WTC11 (cell line): ENCODE data around the gene SIN3A. TPM values are rescaled to one million over a fixed set of nuclear protein-coding genes. Genes with fewer than 3 reads are reported as not detected.

ENCODE experiments used
- ATAC-seq: fragments of 200-7000 bp; cut with Tn5 transposase; 2 replicates; pipeline ENCODE4 v1.10.0; 2021; ENCODE audit warnings: mild to moderate bottlenecking, moderate library complexity
- CTCF ChIA-PET: fragments of 300-600 bp; sonication (Branson Sonifier 250); formaldehyde crosslinking; loops from one replicate; lab custom pipeline; 2021; ENCODE audit warnings: antibody characterized with exemption; lab: Charles Lee
- POLR2A ChIA-PET: fragments of 350-600 bp; sonication (Branson Sonifier 250); formaldehyde crosslinking; loops from one replicate; lab custom pipeline; 2021; ENCODE audit warnings: antibody characterized with exemption; lab: Charles Lee
- DNase-seq: peaks from one replicate; pipeline ENCODE4 v3.0.0; 2021; ENCODE audit warnings: low spot score
- H3K27ac Mint-ChIP-seq: 2 replicates; pipeline ENCODE4 v1.8.0; 2021; ENCODE audit warnings: mixed read lengths
- H3K27me3 Mint-ChIP-seq: 2 replicates; pipeline ENCODE4 v1.8.0; 2021; ENCODE audit warnings: low read depth, mild to moderate bottlenecking, moderate library complexity, mixed read lengths
- H3K36me3 Mint-ChIP-seq: 2 replicates; pipeline ENCODE4 v1.8.0; 2021; ENCODE audit warnings: mixed read lengths
- H3K4me1 Mint-ChIP-seq: 2 replicates; pipeline ENCODE4 v1.8.0; 2022; ENCODE audit warnings: mixed read lengths
- H3K4me3 Mint-ChIP-seq: 2 replicates; pipeline ENCODE4 v1.8.0; 2021; ENCODE audit warnings: mild to moderate bottlenecking, moderate library complexity, mixed read lengths
- H3K9me3 Mint-ChIP-seq: 2 replicates; pipeline ENCODE4 v1.8.0; 2021; ENCODE audit warnings: mixed read lengths
- ATF3 ChIP-seq: sonication (generic); formaldehyde crosslinking; conservative IDR thresholded peaks from 2 replicates; pipeline ENCODE4 v1.8.1; 2022; ENCODE audit warnings: mild to moderate bottlenecking, missing genetic modification reagents
- CREB1 ChIP-seq: sonication (generic); formaldehyde crosslinking; IDR thresholded peaks from 2 replicates; pipeline ENCODE4 v1.8.0; 2023; ENCODE audit warnings: mild to moderate bottlenecking, missing genetic modification reagents
- FOXP1 ChIP-seq: sonication (generic); formaldehyde crosslinking; IDR thresholded peaks from 2 replicates; pipeline ENCODE4 v1.8.0; 2022; ENCODE audit warnings: missing genetic modification reagents, mild to moderate bottlenecking, moderate library complexity, borderline replicate concordance
- IRF2 ChIP-seq: sonication (generic); formaldehyde crosslinking; IDR thresholded peaks from 2 replicates; pipeline ENCODE4 v1.8.0; 2022; ENCODE audit warnings: low read depth, missing genetic modification reagents, borderline replicate concordance
- JUN ChIP-seq: sonication (generic); formaldehyde crosslinking; IDR thresholded peaks from 2 replicates; pipeline ENCODE4 v1.8.0; 2023; ENCODE audit warnings: mild to moderate bottlenecking, missing genetic modification reagents
- NFE2L1 ChIP-seq: sonication (generic); formaldehyde crosslinking; IDR thresholded peaks from 2 replicates; pipeline ENCODE4 v1.8.1; 2023; ENCODE audit warnings: missing genetic modification reagents
- RELA ChIP-seq: sonication (generic); formaldehyde crosslinking; IDR thresholded peaks from 2 replicates; pipeline ENCODE4 v1.8.1; 2022; ENCODE audit warnings: missing genetic modification reagents, mild to moderate bottlenecking, borderline replicate concordance
- SMAD3 ChIP-seq: sonication (generic); formaldehyde crosslinking; IDR thresholded peaks from 2 replicates; pipeline ENCODE4 v1.8.0; 2022; ENCODE audit warnings: missing genetic modification reagents, mild to moderate bottlenecking, borderline replicate concordance
- SP1 ChIP-seq: sonication (generic); formaldehyde crosslinking; conservative IDR thresholded peaks from 2 replicates; pipeline ENCODE4 v1.8.1; 2022; ENCODE audit warnings: missing genetic modification reagents
- TEAD1 ChIP-seq: sonication (generic); formaldehyde crosslinking; IDR thresholded peaks from 2 replicates; pipeline ENCODE4 v1.8.0; 2022; ENCODE audit warnings: mild to moderate bottlenecking, missing genetic modification reagents
- ZBTB21 ChIP-seq: sonication (generic); formaldehyde crosslinking; IDR thresholded peaks from 2 replicates; pipeline ENCODE4 v1.8.1; 2023; ENCODE audit warnings: mild to moderate bottlenecking, missing genetic modification reagents, borderline replicate concordance
- total RNA-seq: library from RNA; stranded (reverse); gene quantifications from 3 replicates; pipeline ENCODE4 v1.2.3, GENCODE V29; 2021
- TF ChIP-seq, protein P1 (sequence below): fragments of 250-450 bp; sonication (Bioruptor Pico); conservative IDR thresholded peaks from 2 replicates; pipeline ENCODE4 v1.9.0; 2021; ENCODE audit warnings: mild to moderate bottlenecking
- TF ChIP-seq, protein P2 (sequence below): sonication (generic); formaldehyde crosslinking; IDR thresholded peaks from 2 replicates; pipeline ENCODE4 v1.8.1; 2023; ENCODE audit warnings: mild to moderate bottlenecking, moderate library complexity, missing genetic modification reagents
- TF ChIP-seq, protein P3 (sequence below): fragments of 250-450 bp; sonication (Bioruptor Pico); IDR thresholded peaks from 2 replicates; pipeline ENCODE4 v1.9.0; 2021; ENCODE audit warnings: moderate library complexity, mild to moderate bottlenecking, inconsistent platforms, borderline replicate concordance
- TF ChIP-seq, protein P4 (sequence below): sonication (generic); formaldehyde crosslinking; IDR thresholded peaks from 2 replicates; pipeline ENCODE4 v1.8.1; 2023; ENCODE audit warnings: mild to moderate bottlenecking, missing genetic modification reagents, borderline replicate concordance
- TF ChIP-seq, protein P5 (sequence below): sonication (generic); formaldehyde crosslinking; IDR thresholded peaks from 2 replicates; pipeline ENCODE4 v1.8.1; 2023; ENCODE audit warnings: mild to moderate bottlenecking, missing genetic modification reagents
- TF ChIP-seq, protein P6 (sequence below): sonication (generic); formaldehyde crosslinking; IDR thresholded peaks from 2 replicates; pipeline ENCODE4 v1.8.1; 2023; ENCODE audit warnings: mild to moderate bottlenecking, missing genetic modification reagents, moderate library complexity
- TF ChIP-seq, protein P7 (sequence below): sonication (generic); formaldehyde crosslinking; IDR thresholded peaks from 2 replicates; pipeline ENCODE4 v1.8.0; 2022; ENCODE audit warnings: mild to moderate bottlenecking, missing genetic modification reagents

Gene SIN3A
- total RNA-seq, 1 experiment from 2014 or later = 113 TPM

- DNase-seq = no peak
- H3K4me1 Mint-ChIP-seq = peaks cover 18% of the 10 kb centered on the region
- no peaks in the 10 kb centered on the region for H3K9me3 Mint-ChIP-seq
- TF ChIP-seq, protein P1, sequence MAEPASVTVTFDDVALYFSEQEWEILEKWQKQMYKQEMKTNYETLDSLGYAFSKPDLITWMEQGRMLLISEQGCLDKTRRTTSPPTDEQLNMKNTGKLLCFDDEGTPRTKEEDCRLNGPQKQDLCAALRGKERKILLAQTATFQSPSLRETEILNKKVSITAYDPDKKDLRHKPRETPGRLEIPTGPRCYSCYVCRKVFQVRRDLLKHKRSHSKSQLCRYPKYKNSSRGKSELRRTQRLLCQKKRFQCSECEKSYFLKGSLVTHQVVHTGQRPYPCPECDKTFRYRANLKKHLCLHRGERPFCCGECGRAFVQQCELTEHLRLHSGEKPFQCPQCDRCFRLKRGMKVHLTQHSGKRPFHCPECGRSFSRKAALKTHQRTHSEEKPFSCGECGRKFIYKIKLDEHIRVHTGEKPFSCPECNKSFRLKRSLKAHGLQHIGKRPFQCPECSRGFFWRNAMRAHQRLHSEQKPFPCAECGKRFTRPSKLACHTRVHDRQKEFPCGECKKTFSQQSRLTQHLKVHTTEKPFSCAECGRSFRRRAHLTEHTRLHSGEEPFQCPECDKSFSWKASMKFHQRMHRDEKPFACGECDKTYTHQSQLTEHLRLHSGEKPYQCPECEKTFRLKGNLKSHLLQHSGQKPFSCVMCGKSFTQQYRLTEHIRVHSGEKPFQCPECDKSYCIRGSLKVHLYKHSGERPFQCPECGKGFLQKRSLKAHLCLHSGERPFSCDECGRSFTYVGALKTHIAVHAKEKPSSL (CRISPR knock-in tag) = 0 out of 2 replicates have a peak, but pooled peaks have one; percentile 1
- no peak; the same call in 1 of the 2 replicates for TF ChIP-seq ZBTB21 (CRISPR knock-in tag)
- H3K36me3 Mint-ChIP-seq = peaks cover 46% of the 10 kb centered on the region
- ChIA-PET CTCF (interaction anchor here (0.9 to 2.3 kb wide), 33 partner anchors 15 to 441 kb away, joined by 3 to 40 read pairs (median 6); partner anchors contain the start of genes C15orf39, NEIL1, PPCDC and PTPN9), POLR2A (interaction anchor here (0.6 to 3.1 kb wide), 8 partner anchors 15 to 467 kb away, joined by 3 to 33 read pairs (median 10); partner anchors contain the start of genes IMP3, NEIL1, PTPN9 and SIN3A)
- no peaks in the 10 kb centered on the region for H3K27me3 Mint-ChIP-seq
- peak overlapping the region; percentile 96 for H3K27ac Mint-ChIP-seq
- peak overlapping the region; percentile 90 for H3K4me3 Mint-ChIP-seq
- no peak; the same call in 1 of the 2 replicates for ATAC-seq
Observed at GRCh38 chr15:75368689-75369239, 82.7 kb downstream of the SIN3A start.

DNA sequence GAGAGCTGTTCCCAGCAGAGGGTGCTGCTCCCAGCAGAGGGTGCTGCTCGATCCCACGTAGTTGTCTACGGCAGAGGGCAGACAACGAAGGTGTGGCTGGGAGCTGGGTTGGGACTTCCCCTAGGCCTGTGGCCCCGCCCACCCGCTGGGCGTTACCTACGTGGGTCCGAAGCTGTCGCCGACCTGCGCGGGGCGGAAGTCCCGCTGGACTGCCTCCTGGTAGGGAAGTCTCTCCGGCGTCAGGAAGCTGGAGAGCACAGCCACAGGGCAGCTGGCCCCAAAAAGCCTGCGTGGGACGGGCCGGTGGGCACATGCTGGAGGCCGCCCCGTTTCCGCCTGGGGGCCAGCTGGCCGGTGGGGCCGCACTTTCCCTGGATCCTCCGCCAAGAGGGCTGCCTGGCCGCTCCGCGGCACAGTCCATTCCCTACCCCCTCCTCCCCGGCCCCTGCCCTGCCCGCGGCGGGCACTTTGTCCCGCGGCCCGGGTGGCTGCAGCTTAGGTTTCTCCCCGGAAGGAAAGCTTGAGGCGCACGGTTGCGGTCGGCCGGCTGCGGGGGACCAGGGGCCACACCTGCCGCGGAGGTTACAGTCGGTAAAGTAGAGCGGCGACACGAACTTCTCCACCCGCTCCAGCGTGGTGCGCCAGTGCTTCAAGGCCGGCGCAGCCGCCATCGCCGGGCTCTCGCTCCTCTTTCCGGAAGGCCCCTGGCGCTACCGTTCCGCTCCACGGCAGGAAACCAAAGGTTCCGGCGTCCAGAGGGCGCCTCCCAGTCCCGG is 83.4 kb downstream of the SIN3A start, which contains the start of gene MAN2C1:
TSS of gene MAN2C1 (minus strand) at position 695 of the 776 bp plus-strand sequence. CDS start at position 671, 24 bp downstream.
- Mint-ChIP-seq H3K4me3 (peak within 1 kb of the TSS; percentile 90), H3K4me1 (peaks cover 18% of the 10 kb centered on the region), H3K27ac (peak within 1 kb of the TSS; percentile 96), H3K27me3 (no peaks in the 10 kb centered on the region), H3K36me3 (peaks cover 40% of the 10 kb centered on the region), H3K9me3 (no peaks in the 10 kb centered on the region)
- CTCF ChIA-PET = interaction anchor here (0.6 to 2.3 kb wide), 62 partner anchors 9 to 475 kb away, joined by 3 to 40 read pairs (median 4); partner anchors contain the start of genes C15orf39, IMP3, NEIL1 and PPCDC
- peak; percentile 90 for ATAC-seq
- POLR2A ChIA-PET = interaction anchor here (0.5 to 3.1 kb wide), 16 partner anchors 14 to 466 kb away, joined by 3 to 33 read pairs (median 6); partner anchors contain the start of genes IMP3, NEIL1, PTPN9 and SIN3A
- DNase-seq = peak; percentile 95
- no peak; the same call in 1 of the 2 replicates for TF ChIP-seq CREB1 (CRISPR knock-in tag)
- peak; percentile 16; the same call in 1 of the 2 replicates for TF ChIP-seq TEAD1
- TF ChIP-seq, protein P2, sequence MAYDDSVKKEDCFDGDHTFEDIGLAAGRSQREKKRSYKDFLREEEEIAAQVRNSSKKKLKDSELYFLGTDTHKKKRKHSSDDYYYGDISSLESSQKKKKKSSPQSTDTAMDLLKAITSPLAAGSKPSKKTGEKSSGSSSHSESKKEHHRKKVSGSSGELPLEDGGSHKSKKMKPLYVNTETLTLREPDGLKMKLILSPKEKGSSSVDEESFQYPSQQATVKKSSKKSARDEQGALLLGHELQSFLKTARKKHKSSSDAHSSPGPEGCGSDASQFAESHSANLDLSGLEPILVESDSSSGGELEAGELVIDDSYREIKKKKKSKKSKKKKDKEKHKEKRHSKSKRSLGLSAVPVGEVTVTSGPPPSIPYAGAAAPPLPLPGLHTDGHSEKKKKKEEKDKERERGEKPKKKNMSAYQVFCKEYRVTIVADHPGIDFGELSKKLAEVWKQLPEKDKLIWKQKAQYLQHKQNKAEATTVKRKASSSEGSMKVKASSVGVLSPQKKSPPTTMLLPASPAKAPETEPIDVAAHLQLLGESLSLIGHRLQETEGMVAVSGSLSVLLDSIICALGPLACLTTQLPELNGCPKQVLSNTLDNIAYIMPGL (CRISPR knock-in tag) = peak; percentile 82
- peak; percentile 70; the same call in 1 of the 2 replicates for TF ChIP-seq RELA
- TF ChIP-seq NFE2L1 = peak; percentile 59
- TF ChIP-seq, protein P3, sequence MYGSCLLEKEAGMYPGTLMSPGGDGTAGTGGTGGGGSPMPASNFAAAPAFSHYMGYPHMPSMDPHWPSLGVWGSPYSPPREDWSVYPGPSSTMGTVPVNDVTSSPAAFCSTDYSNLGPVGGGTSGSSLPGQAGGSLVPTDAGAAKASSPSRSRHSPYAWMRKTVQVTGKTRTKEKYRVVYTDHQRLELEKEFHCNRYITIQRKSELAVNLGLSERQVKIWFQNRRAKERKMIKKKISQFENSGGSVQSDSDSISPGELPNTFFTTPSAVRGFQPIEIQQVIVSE (CRISPR knock-in tag) = no peak
- TF ChIP-seq, protein P4, sequence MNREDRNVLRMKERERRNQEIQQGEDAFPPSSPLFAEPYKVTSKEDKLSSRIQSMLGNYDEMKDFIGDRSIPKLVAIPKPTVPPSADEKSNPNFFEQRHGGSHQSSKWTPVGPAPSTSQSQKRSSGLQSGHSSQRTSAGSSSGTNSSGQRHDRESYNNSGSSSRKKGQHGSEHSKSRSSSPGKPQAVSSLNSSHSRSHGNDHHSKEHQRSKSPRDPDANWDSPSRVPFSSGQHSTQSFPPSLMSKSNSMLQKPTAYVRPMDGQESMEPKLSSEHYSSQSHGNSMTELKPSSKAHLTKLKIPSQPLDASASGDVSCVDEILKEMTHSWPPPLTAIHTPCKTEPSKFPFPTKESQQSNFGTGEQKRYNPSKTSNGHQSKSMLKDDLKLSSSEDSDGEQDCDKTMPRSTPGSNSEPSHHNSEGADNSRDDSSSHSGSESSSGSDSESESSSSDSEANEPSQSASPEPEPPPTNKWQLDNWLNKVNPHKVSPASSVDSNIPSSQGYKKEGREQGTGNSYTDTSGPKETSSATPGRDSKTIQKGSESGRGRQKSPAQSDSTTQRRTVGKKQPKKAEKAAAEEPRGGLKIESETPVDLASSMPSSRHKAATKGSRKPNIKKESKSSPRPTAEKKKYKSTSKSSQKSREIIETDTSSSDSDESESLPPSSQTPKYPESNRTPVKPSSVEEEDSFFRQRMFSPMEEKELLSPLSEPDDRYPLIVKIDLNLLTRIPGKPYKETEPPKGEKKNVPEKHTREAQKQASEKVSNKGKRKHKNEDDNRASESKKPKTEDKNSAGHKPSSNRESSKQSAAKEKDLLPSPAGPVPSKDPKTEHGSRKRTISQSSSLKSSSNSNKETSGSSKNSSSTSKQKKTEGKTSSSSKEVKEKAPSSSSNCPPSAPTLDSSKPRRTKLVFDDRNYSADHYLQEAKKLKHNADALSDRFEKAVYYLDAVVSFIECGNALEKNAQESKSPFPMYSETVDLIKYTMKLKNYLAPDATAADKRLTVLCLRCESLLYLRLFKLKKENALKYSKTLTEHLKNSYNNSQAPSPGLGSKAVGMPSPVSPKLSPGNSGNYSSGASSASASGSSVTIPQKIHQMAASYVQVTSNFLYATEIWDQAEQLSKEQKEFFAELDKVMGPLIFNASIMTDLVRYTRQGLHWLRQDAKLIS (CRISPR knock-in tag) = no peak
- no peak; the same call in none of the 2 replicates for TF ChIP-seq FOXP1 (CRISPR knock-in tag)
- peak; percentile 38; the same call in 1 of the 2 replicates for TF ChIP-seq JUN
- no peak; the same call in 1 of the 2 replicates for TF ChIP-seq ZBTB21 (CRISPR knock-in tag)
- TF ChIP-seq, protein P5, sequence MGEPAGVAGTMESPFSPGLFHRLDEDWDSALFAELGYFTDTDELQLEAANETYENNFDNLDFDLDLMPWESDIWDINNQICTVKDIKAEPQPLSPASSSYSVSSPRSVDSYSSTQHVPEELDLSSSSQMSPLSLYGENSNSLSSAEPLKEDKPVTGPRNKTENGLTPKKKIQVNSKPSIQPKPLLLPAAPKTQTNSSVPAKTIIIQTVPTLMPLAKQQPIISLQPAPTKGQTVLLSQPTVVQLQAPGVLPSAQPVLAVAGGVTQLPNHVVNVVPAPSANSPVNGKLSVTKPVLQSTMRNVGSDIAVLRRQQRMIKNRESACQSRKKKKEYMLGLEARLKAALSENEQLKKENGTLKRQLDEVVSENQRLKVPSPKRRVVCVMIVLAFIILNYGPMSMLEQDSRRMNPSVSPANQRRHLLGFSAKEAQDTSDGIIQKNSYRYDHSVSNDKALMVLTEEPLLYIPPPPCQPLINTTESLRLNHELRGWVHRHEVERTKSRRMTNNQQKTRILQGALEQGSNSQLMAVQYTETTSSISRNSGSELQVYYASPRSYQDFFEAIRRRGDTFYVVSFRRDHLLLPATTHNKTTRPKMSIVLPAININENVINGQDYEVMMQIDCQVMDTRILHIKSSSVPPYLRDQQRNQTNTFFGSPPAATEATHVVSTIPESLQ (CRISPR knock-in tag) = 0 out of 2 replicates have a peak, but pooled peaks have one; percentile 67
- TF ChIP-seq SP1 (CRISPR knock-in tag) = peak; percentile 86
- TF ChIP-seq, protein P6, sequence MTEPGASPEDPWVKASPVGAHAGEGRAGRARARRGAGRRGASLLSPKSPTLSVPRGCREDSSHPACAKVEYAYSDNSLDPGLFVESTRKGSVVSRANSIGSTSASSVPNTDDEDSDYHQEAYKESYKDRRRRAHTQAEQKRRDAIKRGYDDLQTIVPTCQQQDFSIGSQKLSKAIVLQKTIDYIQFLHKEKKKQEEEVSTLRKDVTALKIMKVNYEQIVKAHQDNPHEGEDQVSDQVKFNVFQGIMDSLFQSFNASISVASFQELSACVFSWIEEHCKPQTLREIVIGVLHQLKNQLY = no peak
- TF ChIP-seq, protein P7, sequence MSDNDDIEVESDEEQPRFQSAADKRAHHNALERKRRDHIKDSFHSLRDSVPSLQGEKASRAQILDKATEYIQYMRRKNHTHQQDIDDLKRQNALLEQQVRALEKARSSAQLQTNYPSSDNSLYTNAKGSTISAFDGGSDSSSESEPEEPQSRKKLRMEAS (CRISPR knock-in tag) = peak; percentile 12; the same call in 1 of the 2 replicates
- no peak for TF ChIP-seq IRF2
- no peak for TF ChIP-seq SMAD3 (CRISPR knock-in tag)
- no peak for TF ChIP-seq ATF3 (CRISPR knock-in tag)
